PC-3 (cell line): ENCODE results near the gene SLC44A3. TPM values are rescaled to one million over a fixed set of nuclear protein-coding genes. Genes with fewer than 3 reads are reported as not detected.
A peak's percentile ranks its signal among the peaks of the same experiment; 100 is the strongest.

ENCODE experiments used
- ATAC-seq: fragments of 200-7000 bp; cut with Tn5 transposase; 2 replicates; pipeline ENCODE4 v1.9.1; 2020; ENCODE audit warnings: mild to moderate bottlenecking, moderate library complexity
- BruUV-seq: library from RNA; stranded (reverse); fragments of 400-500 nt; replicated peaks from 2 replicates; lab custom pipeline; 2021; lab: Mats Ljungman, UMichigan
- CTCF ChIA-PET: fragments of 300-600 bp; sonication (Branson Sonifier 250); formaldehyde crosslinking; loops from one replicate; lab custom pipeline; 2022; ENCODE audit warnings: antibody characterized with exemption; lab: Charles Lee
- POLR2A ChIA-PET: fragments of 300-600 bp; sonication (Branson Sonifier 250); formaldehyde crosslinking; loops from one replicate; lab custom pipeline; 2022; ENCODE audit warnings: antibody characterized with exemption; ENCODE audit not compliant: unreplicated experiment; lab: Charles Lee
- DNase-seq: peaks from one replicate; pipeline ENCODE4 v3.0.0-alpha.2; 2015
- H2AFZ ChIP-seq: fragments of 300-600 bp; sonication (generic); 2 replicates; pipeline ENCODE4 v1.6.0; 2016; ENCODE audit warnings: antibody characterized with exemption, low read length
- H3F3A ChIP-seq: fragments of 300-600 bp; sonication (generic); one replicate; pipeline ENCODE4 v1.6.0; 2017; ENCODE audit warnings: antibody characterized with exemption, low read length, control low read depth, mild to moderate bottlenecking; ENCODE audit not compliant: unreplicated experiment
- H3K27ac ChIP-seq: fragments of 300-600 bp; sonication (generic); 2 replicates; pipeline ENCODE4 v1.5.1; 2016; ENCODE audit warnings: mild to moderate bottlenecking, low read length
- H3K27me3 ChIP-seq: fragments of 300-600 bp; sonication (generic); 2 replicates; pipeline ENCODE4 v1.6.1; 2016; ENCODE audit warnings: low read length, mixed read lengths
- H3K36me3 ChIP-seq: fragments of 300-600 bp; sonication (generic); 2 replicates; pipeline ENCODE4 v1.6.1; 2016; ENCODE audit warnings: low read depth, mixed run types, low read length, mixed read lengths
- H3K4me1 ChIP-seq: fragments of 300-600 bp; sonication (generic); 2 replicates; pipeline ENCODE4 v1.5.1; 2016; ENCODE audit warnings: low read length; ENCODE audit not compliant: insufficient read depth
- H3K4me2 ChIP-seq: fragments of 300-600 bp; sonication (generic); 2 replicates; pipeline ENCODE4 v1.6.0; 2016; ENCODE audit warnings: low read length
- H3K4me3 ChIP-seq: fragments of 300-600 bp; sonication (generic); 2 replicates; pipeline ENCODE4 v1.5.1; 2016; ENCODE audit warnings: mild to moderate bottlenecking, low read length, mixed read lengths
- H3K79me2 ChIP-seq: fragments of 300-600 bp; sonication (generic); 2 replicates; pipeline ENCODE4 v1.6.1; 2017; ENCODE audit warnings: low read length, mixed read lengths
- H3K9ac ChIP-seq: fragments of 300-600 bp; sonication (generic); 2 replicates; pipeline ENCODE4 v1.6.0; 2016; ENCODE audit warnings: mild to moderate bottlenecking, low read length
- H3K9me2 ChIP-seq: fragments of 300-600 bp; sonication (generic); replicated peaks from 2 replicates; pipeline ENCODE4 v1.6.1; 2016; ENCODE audit warnings: mixed run types, low read length, mixed read lengths
- H3K9me3 ChIP-seq: fragments of 300-600 bp; sonication (generic); 2 replicates; pipeline ENCODE4 v1.6.1; 2016; ENCODE audit warnings: low read length, mixed read lengths
- H4K20me1 ChIP-seq: fragments of 300-600 bp; sonication (generic); 2 replicates; pipeline ENCODE4 v1.6.1; 2016; ENCODE audit warnings: low read length, mixed read lengths
- CTCF ChIP-seq: fragments of 300-600 bp; sonication (generic); conservative IDR thresholded peaks from 2 replicates; pipeline ENCODE4 v1.5.1; 2017; ENCODE audit warnings: antibody characterized with exemption, low read depth, mild to moderate bottlenecking, low read length
- EZH2 ChIP-seq: fragments of 300-600 bp; sonication (generic); IDR thresholded peaks from one replicate; pipeline ENCODE4 v1.6.1; 2017; ENCODE audit warnings: antibody characterized with exemption, mild to moderate bottlenecking, low read length; ENCODE audit not compliant: unreplicated experiment
- EZH2phosphoT487 ChIP-seq: fragments of 300-600 bp; sonication (generic); IDR thresholded peaks from 2 replicates; pipeline ENCODE4 v1.6.1; 2018; ENCODE audit warnings: mild to moderate bottlenecking, antibody characterized with exemption, low read length, borderline replicate concordance
- intact Hi-C: fragments of 100-400 bp; cut with micrococcal nuclease; formaldehyde crosslinking; loops from 2 replicates; pipeline ENCODE4 v1.9.0; 2023
- total RNA-seq: library from RNA; depleted of rRNA; stranded (reverse); fragments of >200 nt; gene quantifications from 2 replicates; pipeline ENCODE4 v1.2.3, GENCODE V29; 2014

The SLC44A3 gene
- total RNA-seq, 1 experiment from 2014 or later: 9.2 TPM

DNA sequence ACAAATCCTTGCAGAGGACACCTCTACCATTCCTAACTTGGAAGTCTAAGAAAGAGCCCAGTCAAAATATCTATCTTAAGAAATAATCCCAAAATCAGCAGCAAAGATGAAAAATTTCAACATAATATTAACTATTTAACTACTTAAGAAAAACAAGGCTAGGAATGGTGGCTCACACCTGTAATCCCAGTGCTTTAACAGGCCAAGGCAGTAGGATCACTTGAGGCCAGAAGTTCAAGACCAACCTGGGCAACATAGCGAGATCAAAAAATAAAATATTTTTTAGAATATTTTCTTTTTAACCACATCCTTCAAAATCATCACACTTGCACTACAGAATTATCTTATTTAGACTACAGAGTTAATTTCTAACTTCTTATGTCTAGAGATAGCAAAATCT is 101.8 kb downstream of the SLC44A3 start:
- Histone ChIP-seq H3K9me2 (no peaks in the 10 kb centered on the region), H3K79me2 (peaks cover 99% of the 10 kb centered on the region), H3F3A (peaks cover 3% of the 10 kb centered on the region), H3K36me3 (peaks cover 41% of the 10 kb centered on the region), H2AFZ (no peak overlapping the region), H3K9ac (no peak overlapping the region), H3K9me3 (no peaks in the 10 kb centered on the region), H3K4me3 (no peak overlapping the region), H3K4me2 (peak overlapping the region; percentile 14; the same call in 1 of the 2 replicates), H3K27ac (no peak overlapping the region), H3K27me3 (no peaks in the 10 kb centered on the region), H3K4me1 (peaks cover 39% of the 10 kb centered on the region), H4K20me1 (peaks cover 71% of the 10 kb centered on the region)
- DNase-seq (no peak), ATAC-seq (no peak)
- ChIA-PET POLR2A (no interaction called here), CTCF (no interaction called here)
- intact Hi-C loops: no loop called here
- TF ChIP-seq CTCF (no peak), EZH2 (no peak), EZH2phosphoT487 (no peak)
- BruUV-seq: no TSS peak

GRCh38 chr1:94922761-94923331 is 102.7 kb downstream of the SLC44A3 start:
- DNase-seq (no peak), ATAC-seq (no peak)
- Histone ChIP-seq H2AFZ (no peak overlapping the region), H4K20me1 (peaks cover 63% of the 10 kb centered on the region), H3K9me3 (no peaks in the 10 kb centered on the region), H3K4me3 (peak overlapping the region; percentile 89), H3K9me2 (no peaks in the 10 kb centered on the region), H3K27me3 (no peaks in the 10 kb centered on the region), H3K4me2 (peak overlapping the region; percentile 86), H3K79me2 (peaks cover 90% of the 10 kb centered on the region), H3K4me1 (peaks cover 39% of the 10 kb centered on the region), H3K36me3 (peaks cover 33% of the 10 kb centered on the region), H3F3A (peaks cover 3% of the 10 kb centered on the region), H3K27ac (no peak overlapping the region), H3K9ac (no peak overlapping the region)
- ChIA-PET CTCF (no interaction called here), POLR2A (no interaction called here)
- TF ChIP-seq EZH2phosphoT487: no peak
- TF ChIP-seq CTCF: no peak
- no peak for TF ChIP-seq EZH2
- intact Hi-C loops: no loop called here
- BruUV-seq: no TSS peak

DNA sequence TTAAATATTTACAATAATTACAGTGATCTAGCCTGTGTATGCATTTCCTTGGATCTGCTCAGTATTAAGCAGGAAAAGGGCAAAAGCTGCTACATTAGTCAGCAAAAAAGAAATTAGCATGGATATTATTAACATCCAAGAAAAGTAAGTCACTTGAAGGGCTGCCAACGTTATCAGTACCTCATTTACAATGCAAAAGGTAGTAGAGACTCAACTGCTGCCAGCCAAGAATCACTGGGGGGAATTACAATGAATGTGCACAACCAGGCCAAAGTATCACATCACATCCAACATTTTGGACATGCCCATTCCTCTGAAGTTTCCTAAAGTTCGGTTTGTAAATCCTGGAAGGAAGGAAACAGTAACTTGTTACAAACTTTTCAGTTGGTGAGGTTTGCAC is 104.8 kb downstream of the SLC44A3 start:
- H2AFZ ChIP-seq: no peak overlapping the region
- CTCF ChIA-PET: interaction anchor here (1.0 kb wide), 1 partner anchor 70 kb away, joined by 4 read pairs; no protein-coding TSS in a partner anchor
- POLR2A ChIA-PET: no interaction called here
- H3K36me3 ChIP-seq: peaks cover 28% of the 10 kb centered on the region
- DNase-seq (peak; percentile 56), ATAC-seq (peak; percentile 4; the same call in 1 of the 2 replicates)
- H3F3A ChIP-seq: peaks cover 3% of the 10 kb centered on the region
- H3K79me2 ChIP-seq: peaks cover 69% of the 10 kb centered on the region
- intact Hi-C loops: loop anchor here (1.0 kb wide), 2 partner anchors 70 to 116 kb away; no protein-coding TSS in a partner anchor
- peaks cover 35% of the 10 kb centered on the region for H3K4me1 ChIP-seq
- peak overlapping the region; percentile 84 for H3K27ac ChIP-seq
- H3K9ac ChIP-seq: peak overlapping the region; percentile 87
- H3K9me2 ChIP-seq: no peaks in the 10 kb centered on the region
- no peaks in the 10 kb centered on the region for H3K9me3 ChIP-seq
- TSS peak; percentile 58 for BruUV-seq
- TF ChIP-seq EZH2 (no peak), EZH2phosphoT487 (no peak), CTCF (no peak)
- H3K4me2 ChIP-seq: peak overlapping the region; percentile 86
- peak overlapping the region; percentile 89 for H3K4me3 ChIP-seq
- peaks cover 48% of the 10 kb centered on the region for H4K20me1 ChIP-seq
- H3K27me3 ChIP-seq: no peaks in the 10 kb centered on the region
